ENCODE data around the gene CELSR2.

CELSR2 gene

DNA sequence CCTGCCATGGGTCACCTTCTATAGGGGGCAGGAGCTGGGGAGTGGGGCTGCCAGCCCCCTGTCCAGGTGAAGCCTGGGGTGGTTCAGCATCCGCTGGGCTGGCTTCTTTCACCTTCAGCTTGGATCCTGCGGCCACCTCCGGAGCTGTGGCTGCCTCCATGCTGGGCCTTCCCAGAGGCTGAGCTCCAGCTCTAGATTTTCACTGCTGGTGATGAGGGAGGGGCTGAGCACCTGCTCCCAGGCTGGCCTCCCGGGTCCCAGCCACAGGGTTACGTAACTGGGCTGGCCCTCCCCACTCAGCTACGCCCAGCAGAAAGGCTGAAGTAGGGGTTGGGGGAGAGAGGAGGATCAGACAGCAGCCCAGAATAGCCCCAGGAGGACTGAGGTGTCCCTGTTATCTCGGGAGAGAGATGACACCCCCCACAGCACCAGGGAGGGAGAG is 57.5 kb downstream of the CELSR2 start, which contains the start of gene MYBPHL:
MYBPHL (minus strand) TSS at position 180 of the 442 bp plus-strand sequence; CDS start at position 160, 20 bp downstream.
- Mint-ChIP-seq H3K9me3 (no peaks in the 10 kb centered on the region), H3K4me1 (peaks cover 36% of the 10 kb centered on the region), H3K27ac (peak within 1 kb of the TSS; percentile 17 to 52 (median 22)), H3K36me3 (ENCODE audit: low read depth) (no peaks in the 10 kb centered on the region), H3K4me3 (no peak within 1 kb of the TSS), H3K27me3 (ENCODE audit: low read depth) (no peaks in the 10 kb centered on the region)
- no peak for TF ChIP-seq CTCF (IDR thresholded peaks at IDR 0.05; ENCODE audit: unreplicated experiment in 3 of 3)

- no peaks in the 10 kb centered on the region for H3K36me3 Mint-ChIP-seq (ENCODE audit: low read depth)
- H3K4me1 Mint-ChIP-seq, result peaks cover 42% of the 10 kb centered on the region
- no peaks in the 10 kb centered on the region for H3K27me3 Mint-ChIP-seq (ENCODE audit: low read depth)
- no peak for TF ChIP-seq CTCF (IDR thresholded peaks at IDR 0.05; ENCODE audit: unreplicated experiment in 3 of 3)
- H3K27ac Mint-ChIP-seq, result peak overlapping the region in 1 of 3 experiments; percentile 22
- no peak overlapping the region for H3K4me3 Mint-ChIP-seq
- H3K9me3 Mint-ChIP-seq, result no peaks in the 10 kb centered on the region
Observed at GRCh38 chr1:109307274-109308021, 58.1 kb downstream of the CELSR2 start.

DNA sequence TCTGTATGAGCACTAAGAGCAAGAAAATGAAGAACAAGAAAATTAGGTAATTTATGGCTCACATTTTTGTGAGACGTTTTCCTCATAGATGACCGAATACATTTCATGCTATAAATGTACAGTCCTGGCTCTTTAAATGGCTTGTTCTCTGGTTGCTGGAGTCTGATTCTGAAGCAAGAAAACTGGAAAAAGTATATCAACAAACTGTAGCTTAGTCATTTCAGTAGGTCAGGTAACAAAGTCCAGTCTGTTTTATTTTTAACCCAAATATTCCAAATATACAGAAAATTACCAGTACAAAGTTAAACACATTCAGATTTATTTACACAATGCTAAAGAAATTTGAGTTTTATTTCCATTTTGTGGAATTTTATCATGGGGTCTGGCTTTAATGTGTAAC is 60.0 kb downstream of the CELSR2 start:
- H3K4me3 Mint-ChIP-seq, result no peak overlapping the region
- TF ChIP-seq CTCF (IDR thresholded peaks at IDR 0.05; ENCODE audit: unreplicated experiment in 3 of 3), result no peak
- peak overlapping the region; percentile 36 to 78 (median 55) for H3K27ac Mint-ChIP-seq
- no peaks in the 10 kb centered on the region for H3K27me3 Mint-ChIP-seq (ENCODE audit: low read depth)
- peaks cover 14% of the 10 kb centered on the region for H3K36me3 Mint-ChIP-seq (ENCODE audit: low read depth)
- no peaks in the 10 kb centered on the region for H3K9me3 Mint-ChIP-seq
- H3K4me1 Mint-ChIP-seq, result peaks cover 42% of the 10 kb centered on the region

- H3K27me3 Mint-ChIP-seq (ENCODE audit: low read depth), result no peaks in the 10 kb centered on the region
- no peak overlapping the region for H3K27ac Mint-ChIP-seq
- no peak overlapping the region for H3K4me3 Mint-ChIP-seq
- peaks cover 29% of the 10 kb centered on the region for H3K36me3 Mint-ChIP-seq (ENCODE audit: low read depth)
- peaks cover 23% of the 10 kb centered on the region for H3K4me1 Mint-ChIP-seq
- no peak for TF ChIP-seq CTCF (IDR thresholded peaks at IDR 0.05; ENCODE audit: unreplicated experiment in 3 of 3)
- no peaks in the 10 kb centered on the region for H3K9me3 Mint-ChIP-seq
Observed at GRCh38 chr1:109312246-109312645, 62.9 kb downstream of the CELSR2 start.

- TF ChIP-seq CTCF (IDR thresholded peaks at IDR 0.05; ENCODE audit: unreplicated experiment in 3 of 3), result no peak
- H3K4me3 Mint-ChIP-seq, result no peak overlapping the region
Observed at GRCh38 chr1:109312978-109313775, 63.8 kb downstream of the CELSR2 start.

More at GRCh38 chr1:109312978-109313775, 63.8 kb downstream of the CELSR2 start:
- H3K27me3 Mint-ChIP-seq (ENCODE audit: low read depth), result no peaks in the 10 kb centered on the region
- H3K9me3 Mint-ChIP-seq, result no peaks in the 10 kb centered on the region
- H3K36me3 Mint-ChIP-seq (ENCODE audit: low read depth), result peaks cover 29% of the 10 kb centered on the region
- peaks cover 18% of the 10 kb centered on the region for H3K4me1 Mint-ChIP-seq
- H3K27ac Mint-ChIP-seq, result no peak overlapping the region
